NT2/D1 (cell line): ENCODE measurements around the gene EPB41.

Experiments
- SUZ12 ChIP-seq: IDR thresholded peaks from 2 replicates; pipeline ENCODE4 v1.6.1; 2011; ENCODE audit not compliant: insufficient read length, insufficient read depth; ENCODE audit errors: extremely low read depth
- YY1 ChIP-seq: IDR thresholded peaks from 2 replicates; pipeline ENCODE4 v1.6.1; 2011; ENCODE audit not compliant: insufficient read length, insufficient read depth
- ZNF274 ChIP-seq: IDR thresholded peaks from 2 replicates; pipeline ENCODE4 v1.6.1; 2011; ENCODE audit warnings: mild to moderate bottlenecking, low read depth, low read length

DNA sequence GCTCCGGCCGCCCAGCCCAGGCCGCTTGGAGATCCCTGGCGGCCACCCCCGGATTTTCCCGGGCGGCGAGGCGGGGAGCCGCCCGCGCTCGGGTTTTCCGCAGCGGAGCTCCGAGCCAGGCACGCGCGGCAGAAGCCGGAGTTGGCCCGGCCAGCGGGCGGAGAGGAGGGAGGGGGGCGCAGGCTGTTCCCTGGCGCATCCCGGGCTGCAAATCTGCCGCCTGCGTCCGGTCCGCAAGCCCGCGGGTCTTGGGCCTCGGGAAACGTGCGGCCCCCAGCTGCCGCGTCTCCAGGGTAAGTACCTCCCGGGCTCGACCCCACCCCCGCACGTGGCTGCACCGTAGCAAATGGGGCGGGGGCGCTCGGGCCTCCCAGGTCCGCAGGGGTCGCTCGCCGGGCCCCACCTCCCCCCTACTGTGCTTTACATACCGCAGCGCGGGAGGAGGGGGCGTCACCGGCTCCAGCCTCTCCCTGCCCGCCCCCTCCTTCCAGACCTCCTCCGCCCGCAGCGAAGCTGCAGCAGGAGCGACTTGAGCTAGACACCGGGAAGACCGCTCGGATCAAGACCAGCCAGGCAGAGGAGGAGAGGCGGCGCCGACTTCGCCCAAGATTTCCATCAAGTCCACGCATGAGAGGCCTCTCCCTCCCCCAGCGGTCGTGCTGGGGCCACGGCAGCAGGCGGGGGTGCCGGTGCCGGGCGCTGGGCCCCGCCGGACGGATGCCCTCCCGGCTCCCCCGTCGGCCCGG lies 207.7 kb downstream of the EPB41 start:
- TF ChIP-seq SUZ12, result no peak
- TF ChIP-seq YY1, result no peak
- TF ChIP-seq ZNF274, result no peak
